Osteoblast (primary cell): Measurements from ENCODE around the gene RABEP1. TPM values are rescaled to one million over a fixed set of nuclear protein-coding genes. Genes with fewer than 3 reads are reported as not detected.

ENCODE experiments used
- DNase-seq: peaks from one replicate; pipeline ENCODE4 v3.0.0; 2011; ENCODE audit warnings: low spot score, mixed read lengths; ENCODE audit not compliant: insufficient read length; ENCODE audit errors: missing footprints
- H2AFZ ChIP-seq: 2 replicates; pipeline ENCODE4 v1.6.0; 2011; ENCODE audit warnings: mild to moderate bottlenecking, low read length
- H3K27ac ChIP-seq: 2 replicates; pipeline ENCODE4 v1.5.1; 2011; ENCODE audit warnings: mild to moderate bottlenecking, low read depth, low read length, moderate library complexity
- H3K27me3 ChIP-seq: 2 replicates; pipeline ENCODE4 v1.6.0; 2012; ENCODE audit warnings: mild to moderate bottlenecking, control low read depth, inconsistent platforms, low read length, moderate library complexity; ENCODE audit not compliant: insufficient read depth
- H3K36me3 ChIP-seq: 2 replicates; pipeline ENCODE4 v1.5.1; 2011; ENCODE audit warnings: mild to moderate bottlenecking, low read length, control low read depth, moderate library complexity; ENCODE audit not compliant: insufficient read depth
- H3K4me1 ChIP-seq: 2 replicates; pipeline ENCODE4 v1.5.1; 2011; ENCODE audit warnings: mild to moderate bottlenecking, low read length, control low read depth, moderate library complexity; ENCODE audit not compliant: insufficient read depth
- H3K4me2 ChIP-seq: 2 replicates; pipeline ENCODE4 v1.6.0; 2011; ENCODE audit warnings: mild to moderate bottlenecking, low read length; ENCODE audit not compliant: insufficient read depth
- H3K4me3 ChIP-seq: fragments of 200-600 bp; sonication (generic); 3 replicates; pipeline ENCODE4 v1.5.1; 2012; ENCODE audit warnings: mild to moderate bottlenecking, low read length, inconsistent platforms; ENCODE audit not compliant: insufficient read depth
- H3K79me2 ChIP-seq: 2 replicates; pipeline ENCODE4 v1.6.0; 2012; ENCODE audit warnings: mild to moderate bottlenecking, low read length, control low read depth, inconsistent platforms; ENCODE audit not compliant: insufficient read depth
- H3K9me3 ChIP-seq: 2 replicates; pipeline ENCODE4 v1.5.1; 2011; ENCODE audit warnings: low read depth, low read length, control low read depth
- H4K20me1 ChIP-seq: 2 replicates; pipeline ENCODE4 v1.6.0; 2012; ENCODE audit warnings: mild to moderate bottlenecking, low read length, control low read depth; ENCODE audit not compliant: insufficient read depth
- CTCF ChIP-seq: IDR thresholded peaks from 2 replicates; pipeline ENCODE4 v1.5.1; 2011; ENCODE audit warnings: mild to moderate bottlenecking, low read depth, low read length, moderate library complexity; ENCODE audit errors: extremely low read depth
- total RNA-seq: library from RNA; depleted of rRNA; stranded (reverse); fragments of >200 nt; gene quantifications from 2 replicates; pipeline ENCODE4 v1.2.3, GENCODE V29; 2012

The RABEP1 gene
- total RNA-seq, 1 donor, result 59.4 TPM

- DNase-seq, result no peak
- H2AFZ ChIP-seq, result no peak overlapping the region
- peaks cover 18% of the 10 kb centered on the region for H4K20me1 ChIP-seq
- H3K4me3 ChIP-seq, result no peak overlapping the region
- no peak for TF ChIP-seq CTCF
- H3K9me3 ChIP-seq, result no peaks in the 10 kb centered on the region
- H3K27ac ChIP-seq, result no peak overlapping the region
- peaks cover 22% of the 10 kb centered on the region for H3K79me2 ChIP-seq
- H3K27me3 ChIP-seq, result no peaks in the 10 kb centered on the region
- no peak overlapping the region for H3K4me2 ChIP-seq
- peaks cover 78% of the 10 kb centered on the region for H3K36me3 ChIP-seq
- peaks cover 18% of the 10 kb centered on the region for H3K4me1 ChIP-seq
These were observed 128.6 kb downstream of the RABEP1 start for GRCh38 chr17:5410594-5411272.

- Histone ChIP-seq H3K27ac (peak overlapping the region; percentile 31), H4K20me1 (peaks cover 24% of the 10 kb centered on the region), H3K79me2 (peaks cover 44% of the 10 kb centered on the region), H3K9me3 (no peaks in the 10 kb centered on the region), H3K36me3 (peaks cover 60% of the 10 kb centered on the region), H3K4me2 (peak overlapping the region; percentile 71), H3K27me3 (no peaks in the 10 kb centered on the region), H3K4me3 (no peak overlapping the region), H3K4me1 (peaks cover 25% of the 10 kb centered on the region), H2AFZ (no peak overlapping the region)
- no peak for TF ChIP-seq CTCF
- DNase-seq, result peak; percentile 75
These were observed 131.6 kb downstream of the RABEP1 start for GRCh38 chr17:5413682-5414081.

GRCh38 chr17:5416901-5417300 lies 134.8 kb downstream of the RABEP1 start:
- Histone ChIP-seq H4K20me1 (peaks cover 25% of the 10 kb centered on the region), H3K27ac (no peak overlapping the region), H3K4me1 (peaks cover 33% of the 10 kb centered on the region), H3K4me3 (no peak overlapping the region), H3K27me3 (no peaks in the 10 kb centered on the region), H3K36me3 (peaks cover 37% of the 10 kb centered on the region), H3K79me2 (peaks cover 68% of the 10 kb centered on the region), H3K9me3 (no peaks in the 10 kb centered on the region), H3K4me2 (no peak overlapping the region), H2AFZ (no peak overlapping the region)
- no peak for TF ChIP-seq CTCF
- no peak for DNase-seq

- Histone ChIP-seq H3K4me2 (peak overlapping the region; percentile 99), H3K27me3 (no peaks in the 10 kb centered on the region), H3K4me3 (peak overlapping the region; percentile 98), H3K4me1 (peaks cover 34% of the 10 kb centered on the region), H2AFZ (peak overlapping the region; percentile 99), H3K79me2 (peaks cover 55% of the 10 kb centered on the region), H4K20me1 (peaks cover 10% of the 10 kb centered on the region), H3K27ac (peak overlapping the region; percentile 90), H3K36me3 (peaks cover 33% of the 10 kb centered on the region), H3K9me3 (no peaks in the 10 kb centered on the region)
- peak; percentile 63 for DNase-seq
- no peak for TF ChIP-seq CTCF
These were observed 136.8 kb downstream of the RABEP1 start for GRCh38 chr17:5418858-5419355.
